GM18907 (cell line): ENCODE results near the gene SMG6.

Experiments
- ATAC-seq: cut with Tn5 transposase; IDR thresholded peaks from one replicate; pipeline ENCODE4 v1.9.1; 2021; ENCODE audit warnings: mild to moderate bottlenecking, moderate library complexity; ENCODE audit not compliant: unreplicated experiment

The SMG6 gene

GRCh38 chr17:2084036-2084765, 219.4 kb downstream of the SMG6 start:
- peak; percentile 8 for ATAC-seq

DNA sequence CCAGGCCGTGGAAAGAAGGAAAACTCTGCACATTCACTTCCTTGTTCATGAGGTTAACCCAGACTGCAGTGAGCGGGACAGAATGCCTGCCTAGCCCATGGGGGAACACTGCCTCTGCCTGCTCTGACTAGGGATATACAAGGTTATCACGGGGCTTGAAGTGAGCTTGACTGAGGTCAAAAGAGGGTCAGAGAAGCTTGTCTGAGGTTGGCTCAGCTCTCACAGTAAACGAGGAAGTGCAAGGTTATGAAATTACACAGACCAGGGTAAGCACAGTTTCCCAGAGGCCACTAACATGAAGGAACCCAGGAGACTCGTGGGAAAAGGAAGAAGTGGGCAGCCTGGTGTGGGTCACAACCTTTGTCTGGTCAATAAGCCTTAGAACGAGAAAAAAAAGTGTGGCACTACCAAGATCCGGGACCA, 220.0 kb downstream of the SMG6 start:
- ATAC-seq, result peak; percentile 57

DNA sequence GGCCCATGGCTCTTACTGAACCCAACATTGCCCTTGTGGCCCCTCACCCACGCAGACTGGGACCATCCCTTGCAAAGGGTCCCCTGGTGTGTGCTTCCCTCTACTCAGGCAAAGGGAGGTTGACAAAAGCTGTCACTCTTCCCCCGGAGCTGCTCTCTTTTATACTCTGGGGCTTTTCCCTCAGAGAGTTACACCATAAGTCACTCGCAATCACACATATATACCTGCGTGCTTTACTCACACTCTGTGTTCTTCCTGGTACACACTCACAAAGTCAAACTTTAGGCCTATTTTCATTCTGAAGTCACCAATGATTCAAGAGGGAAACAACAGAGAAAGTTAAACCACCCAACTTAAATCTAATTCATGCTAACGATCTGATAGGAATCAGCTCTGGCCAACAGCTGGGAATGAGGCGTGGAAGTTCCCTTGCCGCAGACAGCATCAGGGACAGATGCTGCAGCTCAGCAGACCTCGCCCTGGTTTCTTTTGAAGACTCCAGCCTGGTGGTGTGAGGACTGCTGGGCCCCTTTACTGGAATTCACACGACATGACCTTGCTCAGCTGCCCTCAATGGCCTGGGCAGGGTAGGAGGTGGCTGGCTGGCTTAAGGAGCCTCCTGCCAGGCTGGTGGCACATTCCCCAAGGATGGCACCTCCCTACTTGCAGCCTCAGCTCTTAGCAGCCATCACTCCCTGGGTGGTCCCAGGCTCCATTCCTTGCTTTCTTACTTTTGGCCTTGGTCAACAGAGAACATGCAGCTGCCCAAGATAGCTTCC, 221.4 kb downstream of the SMG6 start:
- no peak for ATAC-seq

- no peak for ATAC-seq
Measured at GRCh38 chr17:2081564-2081963, 222.0 kb downstream of the SMG6 start.

GRCh38 chr17:2077040-2077439, 226.5 kb downstream of the SMG6 start:
- ATAC-seq, result no peak

DNA sequence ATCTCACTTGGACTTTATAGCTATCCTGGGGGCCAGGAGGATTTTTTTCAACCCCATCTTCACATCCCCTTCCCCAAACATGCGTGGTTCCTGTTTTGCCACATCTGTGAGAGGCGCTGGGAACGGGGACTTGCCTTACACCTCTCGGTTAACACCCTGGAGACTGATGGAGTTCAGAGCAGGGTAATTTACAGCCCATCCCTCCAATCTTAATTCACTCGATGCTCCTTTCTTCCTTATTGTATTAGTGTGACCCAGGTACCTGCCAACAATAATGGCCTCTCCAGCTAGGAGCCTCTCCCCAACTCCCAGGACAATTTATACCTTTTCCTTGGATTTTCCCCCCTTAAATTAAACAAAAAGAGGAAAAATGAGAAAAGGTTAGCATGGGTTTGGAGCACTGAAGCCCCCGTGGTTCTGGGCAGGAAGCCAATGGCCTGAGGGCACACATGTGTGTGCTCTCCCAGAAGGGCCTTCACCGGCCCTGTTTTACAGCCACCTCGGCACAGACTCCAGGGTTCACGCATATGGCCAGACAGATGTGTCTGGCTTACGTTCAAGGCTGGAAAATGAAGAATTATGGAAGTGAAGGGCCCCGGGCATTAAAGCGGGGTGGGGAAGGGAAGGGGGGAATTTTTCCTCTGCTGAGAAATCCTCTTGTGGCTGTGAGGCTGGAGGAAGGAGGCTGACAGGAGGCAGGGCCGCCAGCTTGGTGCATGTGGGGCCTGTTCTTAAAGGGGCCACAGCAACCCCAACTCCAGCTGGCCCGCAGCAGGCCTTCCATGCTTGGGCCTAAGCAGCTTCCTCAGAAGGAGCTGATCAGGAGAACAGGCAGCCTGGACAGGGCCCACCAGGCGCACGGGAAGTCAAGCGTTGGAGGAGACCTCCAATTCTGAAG, 227.2 kb downstream of the SMG6 start:
- no peak for ATAC-seq

GRCh38 chr17:2075336-2076086, 228.1 kb downstream of the SMG6 start:
- ATAC-seq, result no peak

DNA sequence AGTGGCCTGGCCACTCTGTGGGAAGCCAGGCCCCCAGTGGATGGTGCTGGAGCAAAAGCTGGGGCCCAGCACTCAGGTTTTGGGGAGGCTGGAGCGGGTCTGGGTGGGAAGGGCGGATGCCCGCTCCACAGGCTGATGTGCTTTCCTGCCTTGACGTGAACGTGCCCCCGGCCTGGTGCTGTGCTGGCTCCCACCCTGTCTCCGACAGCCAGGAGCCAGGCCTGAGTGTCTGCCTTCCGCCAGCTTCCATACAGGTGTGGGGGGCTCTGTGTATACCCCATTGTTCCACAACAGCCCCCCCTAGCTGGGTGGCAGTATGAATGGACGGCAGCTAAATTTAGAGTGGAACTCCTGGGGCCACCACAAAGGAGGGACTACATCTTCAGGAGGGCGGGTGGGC, 228.7 kb downstream of the SMG6 start:
- ATAC-seq, result no peak

DNA sequence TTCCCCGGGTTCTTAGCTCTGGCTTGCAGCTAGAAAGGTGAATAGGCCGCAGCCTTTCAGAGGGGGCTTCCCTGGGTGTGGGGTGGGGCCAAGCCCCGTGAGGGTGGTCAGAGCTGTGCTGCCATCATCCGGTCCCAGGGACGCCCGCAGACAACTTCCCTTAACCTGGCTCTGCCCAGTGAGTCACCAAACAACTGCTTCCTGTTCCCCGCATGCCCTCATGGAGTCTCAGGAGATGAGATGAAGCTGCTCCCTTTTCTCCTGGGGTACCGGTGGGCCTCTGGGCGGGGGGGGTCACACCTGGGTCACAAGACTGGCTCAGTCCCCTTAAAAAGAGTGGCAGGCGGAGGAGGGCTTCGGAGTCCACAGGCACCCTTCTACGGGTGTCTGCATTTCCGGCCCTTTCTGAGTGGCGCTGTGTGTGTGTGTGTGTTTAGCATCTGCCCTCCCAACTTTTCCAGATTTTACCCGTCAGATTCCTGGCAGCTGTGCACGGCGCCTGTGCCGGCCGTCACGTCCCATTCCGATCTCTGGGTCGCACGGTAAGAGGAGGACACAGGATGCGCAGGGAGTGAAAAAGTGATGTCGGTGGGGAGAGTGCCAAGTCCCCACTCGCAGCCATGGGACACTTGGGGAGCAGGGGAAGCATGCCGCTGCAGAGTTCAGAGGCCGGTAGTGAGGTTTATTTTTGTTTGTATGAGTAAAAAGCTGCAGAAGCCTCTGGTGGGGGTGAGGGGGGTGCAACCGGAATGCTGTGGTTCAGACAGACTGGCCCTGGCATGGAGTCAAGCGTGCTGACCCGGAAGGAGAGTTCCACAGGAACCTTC, 231.9 kb downstream of the SMG6 start:
- ATAC-seq, result no peak

DNA sequence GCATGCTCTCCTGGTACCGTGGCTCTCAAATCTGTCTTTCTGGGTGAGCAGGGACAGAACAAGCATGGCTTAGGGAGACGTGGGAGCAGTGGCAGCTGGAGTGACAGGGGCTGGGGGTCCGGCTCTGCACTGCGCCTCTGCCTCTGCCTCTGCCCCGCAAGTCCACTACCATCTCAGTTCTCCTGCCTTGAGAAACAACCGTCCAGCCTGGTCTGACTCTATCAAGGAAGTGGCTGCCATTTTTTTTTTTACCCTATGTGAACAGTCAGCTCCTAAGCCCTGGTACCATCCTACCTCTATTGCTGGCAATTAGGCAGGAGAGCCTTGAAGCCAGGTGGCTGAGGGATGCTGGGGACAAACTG, 232.6 kb downstream of the SMG6 start:
- ATAC-seq, result no peak

DNA sequence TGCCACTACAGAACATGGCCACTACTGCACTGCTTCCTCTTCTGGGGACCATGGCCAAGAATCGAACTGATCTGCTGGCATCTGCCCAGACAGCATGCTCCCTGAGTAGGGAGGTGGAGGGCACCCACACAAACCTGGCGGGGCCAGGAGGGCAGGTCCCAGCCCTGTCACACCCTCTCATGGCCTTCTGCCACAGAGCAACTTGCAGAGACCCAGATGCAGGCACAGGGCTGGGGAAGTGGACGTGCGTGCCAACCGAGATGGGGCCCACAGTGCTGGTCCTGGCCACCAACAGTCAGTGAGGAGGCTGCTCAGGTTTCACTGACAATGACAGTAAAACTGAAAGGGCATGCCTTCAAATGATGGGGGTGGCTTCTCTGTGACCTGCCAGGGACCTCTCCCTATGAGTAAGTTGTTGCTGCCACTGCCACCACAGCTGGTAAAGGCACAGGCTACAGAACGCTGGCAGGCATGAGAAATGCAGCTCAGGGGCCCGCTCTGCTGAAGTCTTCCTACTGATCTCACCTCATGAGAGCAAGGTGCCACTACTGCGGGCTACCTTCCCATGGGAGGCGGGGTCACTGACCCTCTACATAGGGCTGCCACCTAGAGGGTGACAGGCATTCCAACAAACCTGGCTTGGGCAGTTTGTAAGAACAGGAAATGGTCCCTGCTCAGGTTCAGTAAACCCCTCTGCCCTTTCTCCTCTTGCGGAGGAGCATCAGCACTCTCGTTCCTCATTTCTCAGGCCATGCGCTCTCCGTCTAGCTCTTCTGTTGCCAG, 233.2 kb downstream of the SMG6 start:
- peak; percentile 81 for ATAC-seq

- ATAC-seq, result no peak
Measured at GRCh38 chr17:2068519-2069051, 235.0 kb downstream of the SMG6 start.

- no peak for ATAC-seq
Measured at GRCh38 chr17:2068031-2068518, 235.5 kb downstream of the SMG6 start.

- no peak for ATAC-seq
Measured at GRCh38 chr17:2067608-2068024, 236.0 kb downstream of the SMG6 start.

DNA sequence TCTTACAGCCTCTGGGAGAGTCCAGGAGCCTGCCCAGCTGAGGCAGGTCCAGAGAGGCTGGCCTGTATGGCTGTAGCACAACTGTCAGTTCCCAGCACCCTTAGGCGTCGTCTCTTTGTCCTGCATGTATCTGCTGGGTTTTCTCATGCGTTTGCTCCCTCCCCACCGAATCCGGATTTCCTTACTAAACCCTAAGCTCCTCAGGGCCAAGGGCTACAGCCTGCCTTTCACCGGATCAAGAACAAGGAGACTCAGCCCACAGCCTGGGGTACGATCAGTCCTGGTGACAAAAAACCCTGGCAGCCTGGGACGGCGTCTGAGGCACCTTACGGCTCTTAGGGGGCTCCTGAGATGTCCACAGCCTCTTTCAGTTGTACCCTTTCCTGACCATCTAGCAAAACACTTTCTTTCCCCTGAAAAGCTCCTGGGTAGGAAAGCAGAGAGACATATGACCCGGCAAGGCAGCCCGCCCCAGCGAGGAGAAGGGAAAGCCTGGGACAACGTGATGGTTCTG, 236.5 kb downstream of the SMG6 start:
- ATAC-seq, result no peak

DNA sequence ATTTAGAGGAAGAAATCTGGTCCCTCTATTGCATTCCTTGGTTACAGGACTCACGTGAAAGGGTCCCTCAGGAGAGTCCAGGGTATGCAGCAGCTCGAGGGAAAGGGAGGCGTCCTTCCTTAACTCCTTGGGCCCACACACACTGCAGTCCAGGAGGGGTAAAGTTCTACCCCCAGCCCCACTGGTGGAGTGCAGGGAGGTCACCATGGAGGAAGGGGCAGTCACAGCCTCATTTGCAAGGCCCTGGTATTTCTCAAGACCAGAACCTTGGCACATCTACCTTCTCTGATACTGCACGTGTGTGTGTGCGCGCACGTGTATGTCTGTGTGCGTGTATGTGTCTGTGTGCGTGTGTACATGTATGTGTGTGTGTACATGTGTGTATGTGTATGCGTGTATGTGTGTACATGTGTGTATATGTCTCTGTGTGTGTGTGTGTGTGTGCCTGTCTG, 237.6 kb downstream of the SMG6 start:
- no peak for ATAC-seq

GRCh38 chr17:2064980-2065785, 238.4 kb downstream of the SMG6 start:
- no peak for ATAC-seq
